Kidney (tissue), 14 donors: ENCODE data around the gene NDUFA3. TPM values are rescaled to one million over a fixed set of nuclear protein-coding genes. Genes with fewer than 3 reads are reported as not detected.
"Not testable (repeated sequence)": the region's sequence is repeated elsewhere in the genome, so short reads cannot be mapped to it uniquely, and the experiment has no call there.

Experiments used
- DNase-seq, 5 donors: peaks; one replicate each; pipeline ENCODE4 v3.0.0-alpha.2; 2013 to 2020
- FAIRE-seq: peaks from 2 replicates; lab custom pipeline; 2012; peaks lifted over from hg19 to GRCh38; lab: Jason Lieb, UNC
- H3K27ac ChIP-seq, 2 donors: one replicate each; pipeline ENCODE4 v1.7.0; 2013; ENCODE audit warnings: low read depth in 2 of 2, low read length in 2 of 2, inconsistent platforms in 1 of 2
- H3K27me3 ChIP-seq: one replicate; pipeline ENCODE4 v1.7.1; 2013; ENCODE audit warnings: low read length, inconsistent platforms; ENCODE audit not compliant: control insufficient read depth, insufficient read depth
- H3K36me3 ChIP-seq, 3 donors: one replicate each; pipeline versions ENCODE4 v1.7.0 to v1.7.1; 2013; ENCODE audit warnings: low read length in 3 of 3, control low read depth in 1 of 3, inconsistent platforms in 1 of 3; ENCODE audit not compliant: insufficient read depth in 3 of 3, control insufficient read depth in 2 of 3
- H3K4me1 ChIP-seq, 3 donors: one replicate each; pipeline versions ENCODE4 v1.7.0 to v1.7.1; 2013; ENCODE audit warnings: low read length in 3 of 3, inconsistent platforms in 1 of 3, low read depth in 1 of 3; ENCODE audit not compliant: control insufficient read depth in 2 of 3, insufficient read depth in 2 of 3
- H3K4me3 ChIP-seq, 3 donors: one replicate each; pipeline versions ENCODE4 v1.7.0 to v1.8.1; 2013; ENCODE audit warnings: low read length in 3 of 3, control low read depth in 1 of 3, inconsistent platforms in 1 of 3
- H3K9ac ChIP-seq, 3 donors: one replicate each; pipeline versions ENCODE4 v1.7.0 to v1.7.1; 2013; ENCODE audit warnings: low read length in 3 of 3, control low read depth in 1 of 3, inconsistent platforms in 1 of 3
- H3K9me3 ChIP-seq, 3 donors: one replicate each; pipeline versions ENCODE4 v1.7.0 to v1.7.1; 2013; ENCODE audit warnings: low read length in 3 of 3, control low read depth in 1 of 3, inconsistent platforms in 1 of 3; ENCODE audit not compliant: control insufficient read depth in 2 of 3, insufficient read depth in 1 of 3
- intact Hi-C: fragments of 100-400 bp; cut with DNase I; formaldehyde crosslinking; loops from one replicate; pipeline ENCODE4 v1.11.1; 2022
- polyA plus RNA-seq: library from polyadenylated mRNA; stranded (reverse); fragments of 350-450 nt; fragmentation: Illumina TruSeq; extraction: RNeasy Lipid Tissue Mini Kit (QIAGEN cat#74804); gene quantifications from one replicate; pipeline ENCODE4 v1.2.3, GENCODE V29; 2014; ENCODE audit warnings: low read depth, low replicate concordance; ENCODE audit not compliant: insufficient read depth
- total RNA-seq: library from RNA; stranded (reverse); fragmentation: NEBNext Ultra II Directional; extraction: Animal tissue kit (Norgen Biotek cat#: 25700); gene quantifications from one replicate; pipeline ENCODE4 v1.2.1, GENCODE V29; 2021
- TF ChIP-seq, protein P1 (sequence below): IDR thresholded peaks from 3 replicates; pipeline ENCODE4 v1.5.1; 2012; ENCODE audit warnings: mild to moderate bottlenecking, moderate library complexity, borderline replicate concordance; ENCODE audit not compliant: insufficient read depth; ENCODE audit errors: extremely low read depth
- donor health status: control.
- donor health status: control.
- donor health status: control.
- donor health status: control.
- donor health status: control.
- donor health status: DM: yes; HTN: yes; CAD: no.
- donor health status: Normal renal cell carcinoma (clear cell type).

The NDUFA3 gene
- total and polyA plus RNA-seq, 2 donors from 2014 or later: 132 to 1,006 TPM

- Histone ChIP-seq H3K27me3 (no peaks in the 10 kb centered on the region), H3K4me3 (no peak overlapping the region), H3K36me3 (no peaks in the 10 kb centered on the region), H3K27ac (no peak overlapping the region), H3K9ac (no peak overlapping the region), H3K4me1 (peaks cover 0 to 5% (median 0%) of the 10 kb centered on the region in 3 donors), H3K9me3 (no peaks in the 10 kb centered on the region)
- intact Hi-C loops: no loop called here
- TF ChIP-seq, protein P1, sequence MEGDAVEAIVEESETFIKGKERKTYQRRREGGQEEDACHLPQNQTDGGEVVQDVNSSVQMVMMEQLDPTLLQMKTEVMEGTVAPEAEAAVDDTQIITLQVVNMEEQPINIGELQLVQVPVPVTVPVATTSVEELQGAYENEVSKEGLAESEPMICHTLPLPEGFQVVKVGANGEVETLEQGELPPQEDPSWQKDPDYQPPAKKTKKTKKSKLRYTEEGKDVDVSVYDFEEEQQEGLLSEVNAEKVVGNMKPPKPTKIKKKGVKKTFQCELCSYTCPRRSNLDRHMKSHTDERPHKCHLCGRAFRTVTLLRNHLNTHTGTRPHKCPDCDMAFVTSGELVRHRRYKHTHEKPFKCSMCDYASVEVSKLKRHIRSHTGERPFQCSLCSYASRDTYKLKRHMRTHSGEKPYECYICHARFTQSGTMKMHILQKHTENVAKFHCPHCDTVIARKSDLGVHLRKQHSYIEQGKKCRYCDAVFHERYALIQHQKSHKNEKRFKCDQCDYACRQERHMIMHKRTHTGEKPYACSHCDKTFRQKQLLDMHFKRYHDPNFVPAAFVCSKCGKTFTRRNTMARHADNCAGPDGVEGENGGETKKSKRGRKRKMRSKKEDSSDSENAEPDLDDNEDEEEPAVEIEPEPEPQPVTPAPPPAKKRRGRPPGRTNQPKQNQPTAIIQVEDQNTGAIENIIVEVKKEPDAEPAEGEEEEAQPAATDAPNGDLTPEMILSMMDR: no peak
- DNase-seq (peak in 1 of 5 donors; percentile 26), FAIRE-seq (no peak)
Observed at GRCh38 chr19:54099190-54099902, 3.3 kb upstream of the NDUFA3 start.

DNA sequence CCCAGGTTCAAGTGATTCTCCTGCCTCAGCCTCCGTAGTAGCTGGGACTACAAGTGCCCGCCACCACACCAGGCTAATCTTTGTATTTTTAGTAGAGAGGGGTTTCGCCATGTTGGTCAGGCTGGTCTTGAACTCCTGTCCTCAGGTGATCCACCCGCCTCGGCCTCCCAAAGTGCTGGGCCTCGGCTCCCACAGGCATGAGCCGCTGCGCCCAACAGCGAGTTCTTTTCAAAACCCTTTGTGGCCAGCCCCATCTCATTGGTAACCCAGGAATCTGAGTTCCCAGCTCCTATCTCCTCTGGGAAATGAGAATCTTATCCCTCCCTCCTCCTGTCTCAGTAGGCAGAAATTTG, 2.8 kb upstream of the NDUFA3 start:
- H3K36me3 ChIP-seq, H3K27ac ChIP-seq, H3K9me3 ChIP-seq, H3K4me3 ChIP-seq, intact Hi-C loops, H3K9ac ChIP-seq, H3K4me1 ChIP-seq, H3K27me3 ChIP-seq, FAIRE-seq: not testable (repeated sequence)
- DNase-seq: peak in 1 of 5 donors; percentile 22

DNA sequence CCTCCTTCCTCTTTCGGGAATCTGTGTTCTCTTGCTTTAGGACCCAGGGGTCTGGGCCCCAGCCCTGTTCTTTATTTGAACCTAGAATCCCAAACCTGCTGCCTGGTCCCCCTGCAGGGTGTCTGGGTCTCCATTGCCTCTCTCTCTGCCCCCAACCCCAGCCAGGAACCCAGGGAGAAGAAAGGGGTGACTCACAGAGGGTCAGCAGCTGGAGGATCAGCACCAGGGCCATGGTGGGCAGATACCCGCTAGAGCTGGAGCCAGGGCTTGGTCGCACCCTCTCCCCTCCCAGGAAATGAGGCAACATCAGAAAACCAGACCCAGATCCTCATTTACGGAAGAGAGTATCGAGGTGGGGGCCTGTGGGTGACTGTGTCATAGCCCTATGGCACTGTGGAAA, 2.1 kb upstream of the NDUFA3 start, which contains the start of gene OSCAR:
OSCAR (minus strand) TSS at position 243 of the 400 bp plus-strand sequence; CDS start at position 232, 11 bp downstream.
- no peak within 1 kb of the TSS for H3K9ac ChIP-seq

More for the DNA sequence above, 2.1 kb upstream of the NDUFA3 start, which contains the start of gene OSCAR:
- intact Hi-C loops: no loop called here
- H3K27ac ChIP-seq: no peak within 1 kb of the TSS
- DNase-seq (peak in 1 of 5 donors; percentile 65), FAIRE-seq (no peak)
- no peaks in the 10 kb centered on the region for H3K9me3 ChIP-seq
- no peaks in the 10 kb centered on the region for H3K36me3 ChIP-seq
- H3K4me3 ChIP-seq: no peak within 1 kb of the TSS
- H3K27me3 ChIP-seq: no peaks in the 10 kb centered on the region
- TF ChIP-seq, protein P1: no peak
- peaks cover 0 to 5% (median 0%) of the 10 kb centered on the region in 3 donors for H3K4me1 ChIP-seq
